DMS53 treated with DMSO at 0.1 percent for 48 hours (cell line): ENCODE measurements around the gene MINDY2.
A peak's percentile ranks its signal among the peaks of the same experiment; 100 is the strongest.
"Not testable (repeated sequence)": the region's sequence is repeated elsewhere in the genome, so short reads cannot be mapped to it uniquely, and the experiment has no call there.

Source experiments
- DNase-seq: peaks from one replicate; lab custom pipeline; 2025; ENCODE audit not compliant: unreplicated experiment; lab: John Stamatoyannopoulos, UW

Gene MINDY2

GRCh38 chr15:58823267-58823666 lies 52.2 kb downstream of the MINDY2 start:
- not testable (repeated sequence) for DNase-seq

- DNase-seq: no peak
Measured at GRCh38 chr15:58830556-58830955, 59.5 kb downstream of the MINDY2 start.

- DNase-seq: not testable (repeated sequence)
Measured at GRCh38 chr15:58833681-58834426, 62.8 kb downstream of the MINDY2 start.

GRCh38 chr15:58839485-58839884 lies 68.4 kb downstream of the MINDY2 start:
- DNase-seq: no peak

- no peak for DNase-seq
Measured at GRCh38 chr15:58840048-58840447, 68.9 kb downstream of the MINDY2 start.

- no peak for DNase-seq
Measured at GRCh38 chr15:58842713-58843396, 71.8 kb downstream of the MINDY2 start.

- not testable (repeated sequence) for DNase-seq
Measured at GRCh38 chr15:58851205-58851604, 80.1 kb downstream of the MINDY2 start.

- no peak for DNase-seq
Measured at GRCh38 chr15:58852347-58852746, 81.2 kb downstream of the MINDY2 start.

GRCh38 chr15:58854593-58854992 lies 83.5 kb downstream of the MINDY2 start:
- no peak for DNase-seq

GRCh38 chr15:58856086-58856485 lies 85.0 kb downstream of the MINDY2 start:
- no peak for DNase-seq

GRCh38 chr15:58856621-58857020 lies 85.5 kb downstream of the MINDY2 start:
- not testable (repeated sequence) for DNase-seq

GRCh38 chr15:58862326-58862725 lies 91.2 kb downstream of the MINDY2 start:
- DNase-seq: no peak

- peak; percentile 45 for DNase-seq
Measured at GRCh38 chr15:58864602-58865424, 93.7 kb downstream of the MINDY2 start.

- peak; percentile 35 for DNase-seq
Measured at GRCh38 chr15:58865425-58865880, 94.4 kb downstream of the MINDY2 start.

GRCh38 chr15:58867926-58868325 lies 96.8 kb downstream of the MINDY2 start:
- DNase-seq: no peak

GRCh38 chr15:58870451-58870850 lies 99.3 kb downstream of the MINDY2 start:
- no peak for DNase-seq

GRCh38 chr15:58873267-58873666 lies 102.2 kb downstream of the MINDY2 start:
- no peak for DNase-seq

- no peak for DNase-seq
Measured at GRCh38 chr15:58875343-58875742, 104.2 kb downstream of the MINDY2 start.

- DNase-seq: no peak
Measured at GRCh38 chr15:58876306-58877106, 105.4 kb downstream of the MINDY2 start.

GRCh38 chr15:58877999-58878825 lies 107.1 kb downstream of the MINDY2 start:
- DNase-seq: no peak
